ENCODE measurements around the gene CFAP410. TPM values are rescaled to one million over a fixed set of nuclear protein-coding genes. Genes with fewer than 3 reads are reported as not detected.
"Not testable (repeated sequence)": the region's sequence is repeated elsewhere in the genome, so short reads cannot be mapped to it uniquely, and the experiment has no call there.

Gene CFAP410
- total and polyA plus RNA-seq, 4 donors, result 11.9 to 46.4 (median 36.6) TPM

DNA sequence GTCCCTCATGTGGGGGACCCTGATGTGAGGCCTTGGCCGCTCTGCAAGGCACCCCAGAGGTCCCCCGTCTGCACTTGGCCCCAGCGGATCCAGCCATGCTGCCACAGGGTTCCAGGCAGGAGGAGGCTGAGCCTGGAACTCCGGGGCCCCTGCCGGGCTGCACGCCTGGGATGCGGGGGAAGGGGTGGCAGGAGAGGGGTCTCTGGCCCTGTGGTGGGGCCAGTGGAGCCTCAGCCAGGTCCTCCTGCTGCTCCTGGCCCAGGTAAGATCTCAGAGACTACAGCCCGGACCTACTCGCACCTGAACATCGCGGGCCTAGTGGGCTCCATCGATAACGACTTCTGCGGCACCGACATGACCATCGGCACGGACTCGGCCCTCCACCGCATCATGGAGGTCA, 26.5 kb downstream of the CFAP410 start:
- WGBS (ENCODE audit: insufficient coverage), result 92% methylated on average over 19 of the region's 19 CpGs

DNA sequence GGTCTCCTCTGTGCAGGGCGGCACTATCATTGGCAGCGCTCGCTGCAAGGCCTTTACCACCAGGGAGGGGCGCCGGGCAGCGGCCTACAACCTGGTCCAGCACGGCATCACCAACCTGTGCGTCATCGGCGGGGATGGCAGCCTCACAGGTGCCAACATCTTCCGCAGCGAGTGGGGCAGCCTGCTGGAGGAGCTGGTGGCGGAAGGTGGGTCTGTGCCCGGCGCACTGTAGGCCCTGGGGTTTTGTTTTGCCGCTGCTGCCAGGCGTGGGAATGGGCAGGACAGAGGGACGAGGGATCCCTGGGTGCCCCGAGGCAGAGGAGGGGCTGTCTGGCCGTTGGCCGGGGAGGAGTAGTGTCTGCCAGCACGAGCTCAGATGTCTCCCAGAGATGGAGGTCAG, 27.1 kb downstream of the CFAP410 start:
- DNase-seq (ENCODE audit: low read depth in 4 of 6, low spot score in 6 of 6), result no peak
- 93% methylated on average over 20 of the region's 22 CpGs for WGBS (ENCODE audit: insufficient coverage)
- Histone ChIP-seq H3K4me3 (ENCODE audit: low read depth, low read length) (no peak overlapping the region), H3K9me3 (ENCODE audit: control insufficient read depth, insufficient read depth, low read length) (no peaks in the 10 kb centered on the region), H3K27me3 (ENCODE audit: control insufficient read depth, insufficient read depth, low read length) (no peaks in the 10 kb centered on the region), H3K36me3 (ENCODE audit: control insufficient read depth, insufficient read depth, low read length) (peaks cover 93% of the 10 kb centered on the region), H3K27ac (ENCODE audit: low read depth, low read length) (no peak overlapping the region), H3K4me1 (ENCODE audit: control insufficient read depth, insufficient read depth, low read length) (peaks cover 10% of the 10 kb centered on the region)

More for the DNA sequence above, 26.5 kb downstream of the CFAP410 start:
- no peak overlapping the region for H3K27ac ChIP-seq (ENCODE audit: low read depth, low read length)
- H3K4me3 ChIP-seq (ENCODE audit: low read depth, low read length), result no peak overlapping the region
- DNase-seq (ENCODE audit: low read depth in 4 of 6, low spot score in 6 of 6), result no peak
- no peaks in the 10 kb centered on the region for H3K27me3 ChIP-seq (ENCODE audit: control insufficient read depth, insufficient read depth, low read length)
- no peaks in the 10 kb centered on the region for H3K9me3 ChIP-seq (ENCODE audit: control insufficient read depth, insufficient read depth, low read length)
- peaks cover 93% of the 10 kb centered on the region for H3K36me3 ChIP-seq (ENCODE audit: control insufficient read depth, insufficient read depth, low read length)
- H3K4me1 ChIP-seq (ENCODE audit: control insufficient read depth, insufficient read depth, low read length), result peaks cover 7% of the 10 kb centered on the region

DNA sequence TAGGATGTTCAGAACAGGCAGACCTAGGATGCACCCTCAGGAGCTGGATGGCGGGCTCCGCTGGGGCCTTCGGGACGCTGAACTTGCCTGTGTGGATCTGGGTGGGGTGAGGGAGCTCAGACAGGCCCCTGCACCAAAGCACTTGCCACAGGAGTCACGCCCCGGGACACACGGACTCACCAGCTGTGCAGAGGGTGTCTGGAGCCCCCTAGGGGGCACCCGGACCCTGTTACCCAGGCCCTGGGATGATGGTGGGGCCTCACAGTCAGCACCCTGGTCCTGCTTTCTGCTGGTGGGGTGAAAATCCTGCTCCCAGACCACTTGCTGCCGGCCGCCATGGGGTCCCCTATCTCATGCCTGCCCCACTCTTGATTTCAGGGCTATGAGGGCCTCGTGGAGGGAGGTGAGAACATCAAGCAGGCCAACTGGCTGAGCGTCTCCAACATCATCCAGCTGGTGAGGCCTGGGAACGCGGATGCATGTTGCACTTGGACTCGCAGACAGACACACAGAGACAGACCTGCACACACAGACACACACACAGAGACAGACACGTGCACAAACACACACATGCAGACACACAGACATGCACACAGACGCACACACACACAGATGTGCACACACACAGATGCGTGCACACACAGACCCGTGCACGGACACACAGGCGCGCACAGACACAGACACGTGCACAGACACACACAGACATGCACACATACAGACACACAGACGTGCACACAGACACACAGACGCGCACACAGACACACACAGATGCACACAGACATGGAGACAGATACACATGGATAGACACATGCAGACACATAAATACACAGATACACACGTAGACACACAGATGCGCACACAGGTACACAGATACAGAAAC, 28.3 kb downstream of the CFAP410 start:
- H3K36me3 ChIP-seq (ENCODE audit: control insufficient read depth, insufficient read depth, low read length), result peaks cover 93% of the 10 kb centered on the region
- H3K27ac ChIP-seq (ENCODE audit: low read depth, low read length), result no peak overlapping the region

DNA sequence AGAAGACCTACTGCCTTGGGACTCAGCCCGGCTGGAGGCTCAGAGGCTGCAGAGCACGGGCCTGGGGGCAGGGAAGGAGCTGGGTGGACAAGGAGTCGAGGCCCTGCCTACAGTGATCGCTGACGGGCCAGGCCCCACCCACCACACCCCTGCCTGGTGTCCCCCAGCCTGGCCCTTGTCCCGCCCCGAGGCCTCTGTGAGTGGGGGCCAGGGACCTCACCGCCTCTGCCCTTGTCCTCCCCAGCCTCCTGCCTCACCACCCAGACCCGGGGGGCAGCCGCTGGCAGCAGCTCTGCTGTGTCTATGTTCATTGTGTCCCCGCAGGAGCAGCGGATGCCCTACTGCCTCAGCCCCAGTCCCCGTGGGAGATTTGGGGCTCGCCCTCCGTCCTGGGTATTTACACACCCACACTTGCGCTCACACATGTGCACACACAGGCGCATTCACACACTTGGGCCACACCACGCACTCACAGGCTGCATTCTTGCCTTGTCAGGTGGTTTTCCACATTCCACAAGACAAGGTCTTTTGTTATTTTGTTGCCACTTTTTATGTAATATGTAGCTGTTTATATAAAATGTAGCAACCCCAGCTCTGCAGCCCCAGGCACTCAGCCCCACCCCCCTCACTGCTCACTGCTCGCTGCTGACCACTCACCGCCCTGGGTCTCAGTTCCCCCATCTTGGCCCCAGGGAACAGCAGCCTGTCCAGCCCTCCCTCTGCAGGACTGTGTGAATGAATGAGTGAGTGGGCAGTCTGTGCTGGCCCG, 32.1 kb downstream of the CFAP410 start:
- no peak for DNase-seq (ENCODE audit: low read depth in 4 of 6, low spot score in 6 of 6)
- Histone ChIP-seq H3K9me3 (ENCODE audit: control insufficient read depth, insufficient read depth, low read length) (no peaks in the 10 kb centered on the region), H3K27ac (ENCODE audit: low read depth, low read length) (peak overlapping the region; percentile 63), H3K27me3 (ENCODE audit: control insufficient read depth, insufficient read depth, low read length) (no peaks in the 10 kb centered on the region), H3K4me3 (ENCODE audit: low read depth, low read length) (no peak overlapping the region), H3K4me1 (ENCODE audit: control insufficient read depth, insufficient read depth, low read length) (peaks cover 54% of the 10 kb centered on the region), H3K36me3 (ENCODE audit: control insufficient read depth, insufficient read depth, low read length) (peaks cover 77% of the 10 kb centered on the region)
- 84% methylated on average over 12 of the region's 21 CpGs for WGBS (ENCODE audit: insufficient coverage)

More for the DNA sequence above, 28.3 kb downstream of the CFAP410 start:
- H3K4me3 ChIP-seq (ENCODE audit: low read depth, low read length), result no peak overlapping the region
- no peak for DNase-seq (ENCODE audit: low read depth in 4 of 6, low spot score in 6 of 6)
- H3K9me3 ChIP-seq (ENCODE audit: control insufficient read depth, insufficient read depth, low read length), result no peaks in the 10 kb centered on the region
- 91% methylated on average over 24 of the region's 28 CpGs for WGBS (ENCODE audit: insufficient coverage)
- H3K4me1 ChIP-seq (ENCODE audit: control insufficient read depth, insufficient read depth, low read length), result peaks cover 20% of the 10 kb centered on the region
- no peaks in the 10 kb centered on the region for H3K27me3 ChIP-seq (ENCODE audit: control insufficient read depth, insufficient read depth, low read length)

DNA sequence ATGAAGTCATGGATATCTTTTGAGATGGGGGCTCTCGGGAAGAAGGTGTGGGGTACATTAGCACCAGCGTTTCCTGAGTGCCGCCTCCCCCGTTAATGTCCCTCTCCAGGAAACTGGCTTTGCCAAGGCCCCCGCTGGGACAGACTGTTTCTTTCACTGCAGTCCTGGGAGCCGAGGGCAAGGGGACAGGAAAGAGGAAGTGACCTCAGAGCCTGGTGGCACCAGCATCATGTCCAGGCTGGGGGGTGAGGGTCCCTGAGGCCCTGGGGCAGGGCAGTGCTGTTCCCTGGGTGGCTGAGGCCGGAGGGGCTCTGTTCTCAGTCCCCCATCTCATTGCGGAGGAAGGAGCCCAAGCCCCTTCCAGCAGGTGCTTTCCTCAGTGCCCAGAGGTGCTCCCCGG, 33.5 kb downstream of the CFAP410 start:
- Histone ChIP-seq H3K36me3 (ENCODE audit: control insufficient read depth, insufficient read depth, low read length) (peaks cover 76% of the 10 kb centered on the region), H3K27me3 (ENCODE audit: control insufficient read depth, insufficient read depth, low read length) (no peaks in the 10 kb centered on the region), H3K27ac (ENCODE audit: low read depth, low read length) (peak overlapping the region; percentile 63), H3K4me1 (ENCODE audit: control insufficient read depth, insufficient read depth, low read length) (peaks cover 68% of the 10 kb centered on the region), H3K9me3 (ENCODE audit: control insufficient read depth, insufficient read depth, low read length) (no peaks in the 10 kb centered on the region), H3K4me3 (ENCODE audit: low read depth, low read length) (no peak overlapping the region)
- 72% methylated on average over 7 of the region's 9 CpGs for WGBS (ENCODE audit: insufficient coverage)
- DNase-seq (ENCODE audit: low read depth in 4 of 6, low spot score in 6 of 6), result no peak

DNA sequence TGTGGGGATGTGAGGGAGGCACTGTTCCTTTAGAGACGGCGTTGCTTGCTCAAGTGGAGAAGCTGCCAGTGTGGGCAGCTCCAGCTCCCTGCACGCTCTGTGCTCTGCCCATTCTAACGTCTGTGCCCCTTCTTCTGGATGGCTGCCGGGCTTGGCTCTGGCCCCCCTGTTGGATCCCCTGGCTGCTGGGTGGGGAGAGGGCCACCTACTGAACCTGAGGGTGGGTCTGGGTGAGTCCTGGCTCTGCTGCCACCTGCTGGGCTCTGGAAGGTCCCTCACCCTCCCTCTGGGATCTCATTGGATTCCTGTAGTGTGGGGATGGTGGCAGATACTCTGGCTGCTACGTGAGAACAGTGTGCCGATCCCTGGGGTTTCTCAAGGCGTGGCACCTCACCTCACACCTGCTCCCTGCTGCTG, 34.3 kb downstream of the CFAP410 start:
- 44% methylated on average over 5 of the region's 8 CpGs for WGBS (ENCODE audit: insufficient coverage)
- H3K36me3 ChIP-seq (ENCODE audit: control insufficient read depth, insufficient read depth, low read length), result peaks cover 67% of the 10 kb centered on the region
- H3K4me1 ChIP-seq (ENCODE audit: control insufficient read depth, insufficient read depth, low read length), result peaks cover 71% of the 10 kb centered on the region
- DNase-seq (ENCODE audit: low read depth in 4 of 6, low spot score in 6 of 6), result peak in 2 of 6 donors; percentile 78 to 83
- no peak overlapping the region for H3K4me3 ChIP-seq (ENCODE audit: low read depth, low read length)
- no peaks in the 10 kb centered on the region for H3K27me3 ChIP-seq (ENCODE audit: control insufficient read depth, insufficient read depth, low read length)
- no peaks in the 10 kb centered on the region for H3K9me3 ChIP-seq (ENCODE audit: control insufficient read depth, insufficient read depth, low read length)
- peak overlapping the region; percentile 45 for H3K27ac ChIP-seq (ENCODE audit: low read depth, low read length)

DNA sequence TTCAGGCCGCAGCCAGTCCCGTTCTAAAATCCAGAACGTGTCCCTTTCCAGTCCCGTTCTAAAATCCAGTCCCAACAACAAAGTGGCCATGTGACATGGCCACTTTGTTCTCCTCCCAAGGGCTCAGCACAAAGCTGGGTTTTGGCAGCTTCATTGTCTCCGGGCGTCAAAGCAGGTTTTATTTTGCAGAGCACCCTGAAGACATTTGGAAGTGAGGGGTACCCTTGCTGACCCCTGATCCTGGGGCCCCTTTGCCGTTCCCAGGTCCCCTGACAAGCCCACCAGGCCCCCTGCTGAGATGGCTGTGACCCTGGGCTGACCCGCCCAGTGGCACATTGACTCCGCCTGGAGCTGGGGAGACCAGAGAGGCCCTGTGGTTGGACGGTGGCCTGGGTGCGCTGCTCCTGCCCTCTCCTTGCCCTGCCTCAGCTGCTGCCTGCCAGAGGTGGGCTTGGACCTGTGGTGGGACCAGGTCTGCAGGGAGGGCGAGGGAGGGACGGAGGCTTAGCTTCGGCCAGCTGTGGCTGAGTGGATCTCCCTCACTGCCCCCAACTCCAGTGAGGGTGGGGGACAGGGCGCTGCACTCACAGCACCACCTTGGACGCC, 35.1 kb downstream of the CFAP410 start:
- Histone ChIP-seq H3K36me3 (ENCODE audit: control insufficient read depth, insufficient read depth, low read length) (peaks cover 60% of the 10 kb centered on the region), H3K27me3 (ENCODE audit: control insufficient read depth, insufficient read depth, low read length) (no peaks in the 10 kb centered on the region), H3K27ac (ENCODE audit: low read depth, low read length) (peak overlapping the region; percentile 45), H3K4me3 (ENCODE audit: low read depth, low read length) (no peak overlapping the region), H3K4me1 (ENCODE audit: control insufficient read depth, insufficient read depth, low read length) (peaks cover 75% of the 10 kb centered on the region), H3K9me3 (ENCODE audit: control insufficient read depth, insufficient read depth, low read length) (no peaks in the 10 kb centered on the region)
- DNase-seq (ENCODE audit: low read depth in 4 of 6, low spot score in 6 of 6), result peak in 1 of 6 donors; percentile 49
- 39% methylated on average over 14 of the region's 16 CpGs for WGBS (ENCODE audit: insufficient coverage)

DNA sequence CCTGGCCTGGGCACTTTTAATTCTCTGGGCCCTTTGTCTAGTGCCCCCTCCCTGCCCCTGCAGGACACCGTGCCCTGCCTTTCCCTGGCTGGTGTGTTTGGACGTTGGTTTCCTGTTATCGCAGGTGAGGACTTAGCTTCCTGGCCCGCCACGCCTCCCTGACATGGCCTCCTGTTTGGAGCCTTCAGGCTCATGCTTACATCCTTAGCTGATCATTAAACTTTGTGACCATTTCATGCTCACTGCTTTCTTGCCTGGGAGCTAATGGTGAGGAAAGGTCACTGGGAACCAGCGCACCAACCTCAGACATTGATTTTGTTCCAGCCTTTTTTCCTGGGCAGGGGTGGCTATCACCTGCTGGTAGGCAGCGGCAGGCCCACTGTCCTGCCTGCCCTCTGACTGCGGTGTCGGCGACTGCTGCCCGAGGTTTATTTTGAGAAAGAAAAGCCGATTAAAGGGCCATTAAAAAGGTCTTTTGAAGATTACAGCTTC, 35.7 kb downstream of the CFAP410 start:
- H3K27ac ChIP-seq (ENCODE audit: low read depth, low read length), result peak overlapping the region; percentile 45
- peaks cover 56% of the 10 kb centered on the region for H3K36me3 ChIP-seq (ENCODE audit: control insufficient read depth, insufficient read depth, low read length)
- H3K4me3 ChIP-seq (ENCODE audit: low read depth, low read length), result no peak overlapping the region
- peak in 1 of 6 donors; percentile 7 for DNase-seq (ENCODE audit: low read depth in 4 of 6, low spot score in 6 of 6)
- no peaks in the 10 kb centered on the region for H3K9me3 ChIP-seq (ENCODE audit: control insufficient read depth, insufficient read depth, low read length)
- peaks cover 76% of the 10 kb centered on the region for H3K4me1 ChIP-seq (ENCODE audit: control insufficient read depth, insufficient read depth, low read length)
- H3K27me3 ChIP-seq (ENCODE audit: control insufficient read depth, insufficient read depth, low read length), result no peaks in the 10 kb centered on the region
- 41% methylated on average over 6 of the region's 12 CpGs for WGBS (ENCODE audit: insufficient coverage)

DNA sequence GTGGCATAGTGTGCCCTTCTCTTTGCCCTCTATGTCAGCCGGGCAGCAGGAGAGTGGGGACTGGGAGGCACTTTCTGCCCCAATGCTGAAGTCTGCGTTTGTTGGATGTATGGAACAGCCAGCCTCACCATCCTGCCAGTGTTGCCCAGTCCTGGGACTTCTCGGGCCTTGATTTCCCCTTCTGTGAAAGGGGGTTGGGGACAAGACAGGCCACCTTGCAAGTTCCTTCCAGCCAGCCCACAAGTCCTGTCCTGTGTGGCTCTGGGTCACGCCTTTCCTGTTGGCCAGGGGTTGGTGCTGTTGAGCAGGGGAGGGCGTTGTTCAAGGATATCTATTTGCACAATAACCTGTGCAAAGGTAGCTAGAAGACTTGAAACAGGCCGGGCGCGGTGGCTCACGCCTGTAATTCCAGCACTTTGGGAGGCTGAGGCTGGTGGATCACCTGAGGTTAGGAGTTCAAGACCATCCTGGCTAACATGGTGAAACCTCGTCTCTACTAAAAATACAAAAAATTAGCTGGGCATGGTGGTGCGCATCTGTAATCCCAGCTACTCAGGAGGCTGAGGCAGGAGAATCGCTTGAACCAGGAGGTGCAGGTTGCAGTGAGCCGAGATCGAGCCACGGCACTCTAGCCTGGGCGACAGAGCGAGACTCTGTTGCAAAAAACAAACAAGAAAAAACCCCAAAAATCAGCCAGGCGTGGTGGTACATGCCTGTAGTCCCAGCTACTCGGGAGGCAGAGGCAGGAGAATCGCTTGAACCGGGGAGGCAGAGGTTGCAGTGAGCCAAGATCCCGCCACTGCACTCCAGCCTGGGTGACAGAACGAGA, 36.4 kb downstream of the CFAP410 start:
- WGBS (ENCODE audit: insufficient coverage), result 86% methylated on average over 16 of the region's 23 CpGs
- H3K9me3 ChIP-seq (ENCODE audit: control insufficient read depth, insufficient read depth, low read length); H3K27ac ChIP-seq (ENCODE audit: low read depth, low read length); H3K27me3 ChIP-seq (ENCODE audit: control insufficient read depth, insufficient read depth, low read length); H3K4me3 ChIP-seq (ENCODE audit: low read depth, low read length): not testable (repeated sequence)
- peak in 1 of 6 donors; percentile 17 for DNase-seq (ENCODE audit: low read depth in 4 of 6, low spot score in 6 of 6)
- peaks cover 76% of the 10 kb centered on the region for H3K4me1 ChIP-seq (ENCODE audit: control insufficient read depth, insufficient read depth, low read length)
- H3K36me3 ChIP-seq (ENCODE audit: control insufficient read depth, insufficient read depth, low read length), result peaks cover 54% of the 10 kb centered on the region
